GM19438 (cell line): ENCODE results near the gene ZNF253.
"Not testable (repeated sequence)": the region's sequence is repeated elsewhere in the genome, so short reads cannot be mapped to it uniquely, and the experiment has no call there.

Experiments used
- ATAC-seq: cut with Tn5 transposase; IDR thresholded peaks from one replicate; pipeline ENCODE4 v1.9.1; 2021; ENCODE audit warnings: low read depth; ENCODE audit not compliant: unreplicated experiment

ZNF253 gene

DNA sequence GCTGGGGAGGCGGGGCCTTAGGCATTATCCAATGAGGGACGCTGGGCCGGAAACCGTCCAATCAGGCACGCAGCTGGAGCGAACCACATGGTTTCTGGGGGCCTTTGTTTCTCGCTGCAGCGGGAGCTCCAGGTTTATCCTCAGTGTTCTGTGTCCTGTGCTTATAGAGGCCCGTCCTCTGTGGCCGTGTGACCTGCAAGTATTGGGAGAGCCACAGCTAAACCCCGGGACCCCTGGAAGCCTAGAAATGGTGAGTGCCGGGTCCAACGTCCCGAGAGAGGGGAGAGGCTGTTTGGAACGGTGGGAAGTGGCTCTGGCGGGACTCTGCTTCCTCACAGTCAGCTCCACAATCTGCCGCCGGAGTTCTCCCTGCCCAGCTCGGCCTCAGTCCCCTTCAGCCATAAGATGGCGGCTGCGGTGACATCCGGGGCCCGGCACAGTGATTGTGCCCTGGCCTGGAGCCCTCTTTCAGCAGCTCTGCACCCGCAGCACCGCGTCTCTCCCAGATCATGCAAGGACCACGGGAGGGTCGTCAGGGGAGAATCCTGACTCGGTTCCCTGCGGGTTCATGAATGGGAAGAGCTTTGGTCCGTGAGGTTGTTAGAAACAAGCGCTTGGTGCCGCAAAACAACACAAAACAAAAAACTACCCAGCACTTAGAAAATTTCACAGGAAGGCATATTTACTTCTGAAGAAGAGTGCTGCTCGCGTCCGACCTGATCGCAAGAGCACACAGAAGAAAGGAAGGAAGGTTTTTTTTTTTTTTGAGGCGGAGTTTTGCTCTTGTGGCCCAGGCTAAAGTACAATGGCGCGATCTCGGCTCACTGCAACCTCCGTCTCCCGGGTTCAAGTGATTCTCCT, at the start of gene ZNF253:
Gene ZNF253 (plus strand): TSS at position 133 of the 861 bp plus-strand sequence. CDS start 115 bp downstream, at position 248.
- ATAC-seq, result peak; percentile 97

DNA sequence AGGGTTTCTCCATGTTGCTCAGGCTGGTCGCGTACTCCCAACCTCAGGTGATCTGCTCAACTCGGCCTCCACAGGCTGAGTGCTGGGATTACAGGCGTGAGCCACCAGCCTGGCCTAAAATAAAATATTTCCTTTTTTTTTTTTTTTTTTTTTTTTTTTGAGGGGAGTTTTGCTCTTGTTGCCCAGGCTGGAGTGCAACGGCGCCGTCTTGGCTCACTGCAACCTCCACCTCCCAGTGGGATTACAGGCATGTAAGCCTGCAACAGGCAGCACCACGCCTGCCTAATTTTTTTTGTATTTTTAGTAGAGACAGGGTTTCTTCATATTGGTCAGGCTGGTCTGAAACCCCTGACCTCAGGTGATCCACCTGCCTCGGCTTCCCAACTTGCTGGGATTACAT, 49.0 kb upstream of the ZNF253 start:
- ATAC-seq, result no peak

DNA sequence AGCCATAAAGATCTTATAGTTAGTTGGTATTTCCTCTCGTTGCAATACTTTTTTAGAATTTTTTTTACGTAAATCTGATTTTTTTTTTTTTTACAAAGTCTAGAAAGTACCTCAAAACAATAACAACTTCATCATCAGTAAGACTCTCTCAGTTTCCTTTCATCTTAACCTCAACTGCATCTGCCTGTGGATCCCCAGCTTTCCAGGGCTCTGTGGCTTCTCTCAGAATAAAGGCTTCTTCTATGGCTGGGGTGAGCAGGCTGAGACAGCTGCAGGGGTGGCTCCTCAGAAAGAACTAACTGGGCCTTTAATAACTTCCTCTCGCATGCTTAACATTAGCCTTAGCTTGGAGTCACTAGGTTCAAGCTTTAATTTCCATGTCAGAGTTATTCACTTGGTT, 48.3 kb upstream of the ZNF253 start:
- ATAC-seq, result no peak

DNA sequence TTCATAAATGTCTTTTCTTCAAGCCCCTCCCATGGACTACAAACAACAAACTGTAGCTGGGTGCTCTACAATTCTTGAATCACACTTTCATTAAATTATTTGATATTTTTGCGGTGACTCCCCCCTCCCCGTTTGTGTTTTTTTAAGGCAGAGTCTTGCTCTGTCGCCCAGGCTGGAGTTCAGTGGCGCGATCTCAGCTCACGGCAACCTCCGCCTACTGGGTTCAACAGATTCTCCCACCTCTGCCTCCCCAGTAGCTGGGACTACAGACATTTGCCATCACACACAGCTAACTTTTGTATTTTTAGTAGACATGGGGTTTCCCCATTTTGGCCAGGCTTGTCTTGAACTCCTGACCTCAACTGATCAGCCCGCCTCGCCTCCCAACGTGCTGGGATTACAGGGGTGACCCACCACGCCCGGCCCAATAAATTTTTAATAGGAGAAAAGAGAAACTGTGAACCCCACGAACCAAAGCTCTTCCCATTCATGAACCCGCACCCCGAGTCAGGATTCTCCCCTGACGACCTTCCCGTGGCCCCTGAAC, 44.8 kb upstream of the ZNF253 start:
- ATAC-seq, result no peak

DNA sequence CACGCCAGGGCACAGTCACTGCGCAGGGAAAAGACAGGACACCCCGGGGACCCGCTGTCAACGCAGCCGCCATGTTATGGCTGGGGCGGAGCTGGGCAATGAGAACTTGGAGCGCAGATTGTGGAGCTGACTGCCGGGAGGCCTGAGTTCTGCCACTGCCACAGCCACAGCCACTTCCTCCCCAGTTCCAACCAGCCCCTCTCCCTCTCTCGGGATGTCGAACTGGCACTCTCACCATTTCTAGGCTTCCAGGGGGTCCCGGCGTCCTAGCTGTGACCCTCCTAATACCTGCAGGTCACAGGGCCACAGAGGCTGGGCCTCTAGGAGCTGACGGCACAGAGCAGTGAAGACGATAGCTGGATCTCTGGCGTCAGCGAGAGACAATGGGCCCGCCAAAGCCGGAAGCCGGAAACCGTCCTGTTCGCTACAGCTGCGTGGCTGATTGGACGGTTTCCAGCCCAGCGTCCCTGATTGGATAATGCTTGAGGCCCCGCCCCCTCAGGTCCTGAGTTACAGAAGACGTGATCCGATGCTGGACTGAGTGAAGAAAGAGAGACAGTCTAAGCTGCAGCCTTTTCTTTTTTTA, 44.2 kb upstream of the ZNF253 start, which contains the start of gene ZNF506:
Gene ZNF506 (minus strand): TSS at position 385 of the 586 bp plus-strand sequence. CDS start 147 bp downstream, at position 238.
- peak; percentile 84 for ATAC-seq

DNA sequence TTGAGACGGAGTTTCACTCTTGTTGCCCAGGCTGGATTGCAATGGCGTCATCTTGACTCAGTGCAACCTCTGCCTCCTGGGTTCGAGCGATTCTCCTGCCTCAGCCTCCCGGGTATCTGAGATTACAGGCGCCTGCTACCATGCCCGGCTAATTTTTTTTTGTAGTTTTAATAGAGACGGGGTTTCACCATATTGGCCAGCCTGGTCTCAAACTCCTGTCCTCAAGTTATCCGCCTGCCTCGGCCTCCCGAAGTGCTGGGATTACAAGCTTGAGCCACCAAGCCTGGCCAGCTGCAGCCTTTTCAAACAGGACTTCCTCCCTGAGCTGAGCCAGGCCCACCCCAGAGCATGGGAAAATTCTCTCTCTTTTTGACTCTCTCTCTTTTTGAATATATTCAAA, 43.7 kb upstream of the ZNF253 start:
- ATAC-seq, result not testable (repeated sequence)

DNA sequence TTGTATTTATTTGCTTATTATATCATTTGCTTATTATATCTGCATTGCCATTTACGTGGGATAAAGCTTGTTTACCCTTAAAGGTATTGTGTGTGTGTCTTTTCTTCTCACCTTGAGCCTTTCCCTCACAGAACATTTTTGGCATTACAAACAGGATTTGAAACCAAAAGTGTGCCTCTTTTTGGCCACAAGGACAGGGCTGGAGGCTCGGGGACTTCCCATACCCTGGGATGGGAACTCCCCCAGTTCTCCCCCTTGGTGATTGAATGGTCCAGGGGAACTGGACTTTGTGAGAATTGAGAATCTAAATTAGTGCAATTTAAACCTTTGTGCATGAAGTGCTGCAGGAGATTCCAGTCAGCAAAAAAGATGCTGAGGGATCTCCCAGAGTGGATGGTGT, 41.8 kb upstream of the ZNF253 start:
- no peak for ATAC-seq

DNA sequence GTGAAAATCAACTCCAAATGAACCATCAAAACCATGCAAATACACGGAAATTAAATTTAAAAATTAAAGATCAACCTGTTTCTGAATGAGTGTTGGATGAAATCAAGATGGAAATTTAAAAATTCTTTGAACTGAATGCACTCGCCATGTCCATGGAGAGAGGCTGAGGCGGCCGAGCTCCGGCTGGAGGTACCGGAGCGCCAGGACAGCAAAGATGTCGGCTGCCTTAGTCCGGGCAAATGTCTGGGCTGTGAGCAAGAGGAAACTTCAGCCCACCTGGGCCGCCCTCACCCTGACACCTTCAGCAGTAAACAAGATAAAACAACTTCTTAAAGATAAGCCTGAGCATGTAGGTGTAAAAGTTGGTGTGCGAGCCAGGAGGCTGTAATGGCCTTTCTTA, 38.8 kb upstream of the ZNF253 start:
- ATAC-seq, result no peak

DNA sequence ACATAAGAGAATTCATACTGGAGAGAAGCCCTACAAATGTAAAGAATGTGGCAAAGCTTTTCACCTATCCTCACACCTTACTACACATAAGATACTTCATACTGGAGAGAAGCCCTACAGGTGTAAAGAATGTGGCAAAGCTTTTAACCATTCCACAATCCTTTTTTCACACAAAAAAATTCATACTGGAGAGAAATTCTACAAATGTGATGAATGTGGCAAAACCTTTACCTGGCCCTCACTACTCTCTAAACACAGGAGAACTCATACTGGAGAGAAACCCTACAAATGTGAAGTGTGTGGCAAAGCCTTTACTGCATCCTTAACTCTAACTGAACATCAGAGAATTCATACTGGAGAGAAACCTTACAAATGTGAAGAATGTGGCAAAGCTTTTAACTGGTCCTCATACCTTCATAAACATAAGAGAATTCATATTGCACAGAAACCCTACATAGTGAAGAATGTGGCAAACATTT, 30.1 kb upstream of the ZNF253 start:
- no peak for ATAC-seq

DNA sequence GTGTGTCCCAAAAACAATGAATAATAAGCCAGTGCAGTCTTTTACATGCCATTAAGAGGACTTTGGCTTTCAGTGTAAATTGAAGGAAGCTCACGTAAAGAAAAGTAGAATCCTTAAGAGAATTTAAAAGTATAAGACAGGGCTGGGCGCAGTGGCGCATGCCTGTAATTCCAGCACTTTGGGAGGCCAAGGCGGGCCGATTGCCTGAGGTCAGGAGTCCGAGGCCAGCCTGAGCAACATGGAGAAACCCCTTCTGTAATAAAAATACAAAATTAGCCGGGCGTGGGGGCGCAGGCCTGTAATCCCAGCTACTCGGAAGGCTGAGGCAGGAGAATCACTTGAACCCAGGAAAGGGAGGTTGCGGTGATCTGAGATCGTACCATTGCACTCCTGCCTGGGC, 17.9 kb upstream of the ZNF253 start:
- no peak for ATAC-seq

DNA sequence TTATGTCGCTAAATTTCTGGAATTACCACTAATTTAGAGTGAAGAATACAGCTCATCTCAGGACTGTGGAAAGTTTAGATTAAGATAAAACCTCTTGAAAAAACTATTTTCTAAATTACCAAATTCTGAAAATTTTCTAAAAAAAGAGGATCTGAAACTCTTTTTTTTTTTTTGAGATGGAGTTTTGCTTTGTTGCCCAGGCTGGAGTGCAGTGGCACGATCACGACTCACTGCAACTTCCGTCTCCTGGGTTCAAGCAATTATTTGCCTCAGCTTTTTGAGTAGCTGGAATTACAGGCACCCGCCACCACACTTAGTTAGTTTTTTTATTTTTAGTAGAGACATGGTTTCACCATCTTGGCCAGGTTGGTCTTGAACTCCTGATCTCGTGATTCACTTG, 16.6 kb upstream of the ZNF253 start:
- no peak for ATAC-seq

DNA sequence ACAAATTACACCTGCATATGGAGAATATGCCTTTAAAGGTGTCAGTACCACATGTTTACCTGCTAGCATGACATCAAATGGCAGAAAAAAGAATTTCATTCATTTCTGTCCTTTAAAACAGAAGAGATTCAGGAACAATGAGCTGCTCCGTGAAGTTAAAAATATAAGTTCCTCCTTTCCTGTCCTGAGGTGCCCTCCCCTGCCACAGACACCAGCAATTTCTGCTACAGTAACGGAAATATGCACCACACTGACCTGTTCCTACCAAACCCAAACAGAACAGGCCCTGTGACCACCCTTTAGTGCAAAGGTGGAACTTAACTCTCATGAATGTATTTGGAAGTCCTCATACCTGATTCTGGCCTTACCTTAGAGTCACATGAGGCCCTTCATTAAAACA, 13.9 kb upstream of the ZNF253 start:
- not testable (repeated sequence) for ATAC-seq

DNA sequence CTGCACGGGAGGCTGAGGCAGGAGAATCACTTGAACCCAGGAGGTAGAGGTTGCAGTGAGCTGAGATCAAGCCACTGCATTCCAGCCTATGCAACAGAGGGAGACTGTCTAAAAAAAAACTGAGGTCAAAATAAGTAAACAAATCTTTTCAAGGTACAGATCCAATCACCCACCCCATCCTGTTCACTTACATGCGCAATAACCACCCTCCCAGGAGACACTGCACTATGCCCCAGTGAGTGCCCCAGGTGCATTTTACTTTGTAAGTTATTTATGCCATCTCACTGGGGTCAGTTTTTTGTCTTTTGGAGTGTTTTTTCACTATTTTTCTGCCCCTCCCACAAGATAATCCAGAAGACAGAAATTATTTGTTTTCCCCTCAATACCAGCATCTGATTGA, 6.9 kb upstream of the ZNF253 start:
- no peak for ATAC-seq

DNA sequence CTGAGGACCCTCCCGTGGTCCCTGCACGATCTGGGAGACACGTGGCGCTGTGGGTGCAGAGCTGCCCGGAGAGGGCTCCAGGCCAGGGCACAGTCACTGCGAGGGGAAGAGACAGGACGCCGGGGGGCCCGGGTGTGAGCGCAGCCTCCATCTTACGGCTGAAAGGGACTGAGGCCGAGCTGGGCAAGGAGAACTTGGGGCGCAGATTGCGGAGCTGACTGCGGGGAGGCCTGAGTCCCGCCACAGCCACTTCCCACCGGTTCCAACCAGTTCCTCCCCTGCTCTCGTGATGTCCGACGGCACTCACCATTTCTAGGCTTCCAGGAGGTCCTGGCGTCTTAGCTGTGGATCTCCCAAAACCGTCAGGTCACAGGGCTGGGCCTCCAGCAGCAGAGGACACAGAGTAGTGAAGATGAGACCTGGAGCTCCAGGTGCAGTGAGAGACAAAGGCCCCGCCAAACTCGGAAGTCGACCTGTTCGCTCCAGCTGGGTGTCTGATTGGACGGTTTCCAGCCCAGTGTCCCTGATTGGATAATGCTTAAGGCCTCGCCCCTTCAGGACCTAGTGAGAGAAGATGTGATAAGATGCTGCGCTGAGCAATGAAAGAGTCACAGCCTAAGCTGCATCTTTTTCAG, 4.8 kb upstream of the ZNF253 start:
- no peak for ATAC-seq

DNA sequence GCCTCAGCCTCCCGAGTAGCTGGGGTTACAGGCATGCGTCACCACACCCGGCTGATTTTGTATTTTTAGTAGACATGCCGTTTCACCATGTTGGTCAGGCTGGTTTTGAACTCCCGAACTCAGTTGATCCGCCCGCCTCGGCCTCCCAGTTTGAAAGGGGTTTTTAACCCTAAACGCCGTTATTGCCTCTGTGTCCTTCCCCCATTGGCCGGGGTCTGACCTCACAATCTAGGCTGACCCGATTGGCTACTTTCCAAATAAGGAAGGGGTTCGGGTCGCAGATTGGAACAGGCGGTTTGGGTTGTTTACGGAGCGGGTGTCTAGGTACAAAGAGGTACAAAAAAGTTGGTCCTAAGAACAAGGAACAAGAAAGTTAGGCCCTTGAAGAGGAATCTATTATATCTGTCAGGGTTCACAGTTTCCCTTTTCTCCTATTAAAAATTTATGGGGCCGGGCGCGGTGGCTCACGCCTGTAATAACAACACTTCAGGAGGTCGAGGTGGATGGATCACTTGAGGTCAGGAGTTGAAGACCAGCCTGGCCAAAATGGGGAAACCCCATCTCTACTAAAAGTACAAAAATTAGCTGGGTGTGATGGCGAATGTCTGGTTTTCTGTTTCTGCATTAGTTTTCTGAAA, 1.0 kb downstream of the ZNF253 start:
- no peak for ATAC-seq

DNA sequence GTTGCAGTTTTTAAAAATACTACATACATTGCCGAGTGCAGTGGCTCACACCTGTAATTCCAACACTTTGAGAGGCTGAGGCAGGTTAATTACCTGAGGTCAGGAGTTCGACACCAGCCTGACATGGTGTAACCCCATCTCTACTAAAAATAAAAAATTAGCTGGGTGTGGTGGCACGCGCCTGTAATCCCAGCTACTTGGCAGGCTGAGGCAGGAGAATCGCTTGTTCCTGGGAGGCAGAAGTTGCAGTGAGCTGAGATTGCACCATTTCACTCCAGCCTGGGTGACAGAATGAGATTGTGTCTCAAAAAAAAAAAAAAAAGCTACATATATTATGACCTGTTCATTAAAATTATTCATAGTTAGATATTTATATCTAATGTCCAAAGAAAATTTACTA, 4.4 kb downstream of the ZNF253 start:
- not testable (repeated sequence) for ATAC-seq

DNA sequence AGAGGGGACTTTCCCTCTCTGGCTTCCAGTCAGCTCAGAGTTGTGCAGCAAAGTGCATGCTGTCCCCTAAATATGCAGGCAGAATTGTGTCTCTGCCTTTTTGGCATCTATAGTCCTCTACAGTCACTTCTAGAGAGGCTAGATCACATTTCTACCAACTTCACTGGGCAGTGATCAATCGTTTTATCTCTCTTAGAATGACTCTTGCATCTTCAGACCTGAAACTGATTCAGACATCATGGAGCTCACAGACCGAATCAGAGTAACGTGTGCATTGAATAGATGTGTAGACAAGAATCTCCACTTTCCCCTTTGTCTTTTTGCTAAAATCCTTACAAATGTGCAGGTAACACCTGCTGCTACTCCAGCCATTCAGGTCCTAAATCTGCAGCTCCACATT, 6.2 kb downstream of the ZNF253 start:
- ATAC-seq, result no peak

DNA sequence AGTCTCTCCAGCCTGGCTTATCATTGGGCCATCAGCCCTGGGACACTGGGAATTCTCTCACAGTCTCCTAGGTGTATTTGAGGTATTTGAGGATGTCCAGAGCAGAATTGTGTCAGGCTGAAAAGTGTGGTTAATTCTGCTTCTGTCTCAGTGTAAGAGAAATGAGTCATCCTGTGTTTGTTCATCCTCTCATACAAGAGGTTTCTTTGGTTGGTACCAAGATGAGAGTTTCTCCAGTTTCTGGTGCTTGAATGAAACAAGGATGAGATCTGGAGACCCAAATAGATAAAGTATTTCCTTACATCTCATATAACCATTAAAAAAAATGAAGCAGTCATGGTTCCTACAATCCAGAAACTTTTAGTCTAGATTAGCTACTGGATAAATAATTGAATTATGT, 7.7 kb downstream of the ZNF253 start:
- ATAC-seq, result no peak

DNA sequence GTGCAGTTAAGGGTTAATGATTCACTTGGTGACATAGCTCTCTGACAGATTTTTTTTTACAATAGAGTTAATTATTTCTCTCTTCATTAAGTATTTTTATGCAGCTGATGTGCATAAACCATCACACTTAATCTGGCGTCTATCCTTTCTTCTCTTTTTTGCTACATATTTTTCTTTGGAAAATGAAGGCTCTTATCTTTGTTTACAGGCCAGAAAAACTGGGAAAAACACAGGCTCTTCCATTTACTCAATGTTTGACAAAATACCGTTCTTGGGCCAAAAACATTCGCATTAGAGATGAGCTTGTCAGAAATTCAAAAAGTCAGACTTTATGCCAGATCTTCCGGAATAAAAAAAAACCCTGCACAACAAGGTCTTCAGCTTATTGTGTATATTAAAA, 12.0 kb downstream of the ZNF253 start:
- ATAC-seq, result no peak

DNA sequence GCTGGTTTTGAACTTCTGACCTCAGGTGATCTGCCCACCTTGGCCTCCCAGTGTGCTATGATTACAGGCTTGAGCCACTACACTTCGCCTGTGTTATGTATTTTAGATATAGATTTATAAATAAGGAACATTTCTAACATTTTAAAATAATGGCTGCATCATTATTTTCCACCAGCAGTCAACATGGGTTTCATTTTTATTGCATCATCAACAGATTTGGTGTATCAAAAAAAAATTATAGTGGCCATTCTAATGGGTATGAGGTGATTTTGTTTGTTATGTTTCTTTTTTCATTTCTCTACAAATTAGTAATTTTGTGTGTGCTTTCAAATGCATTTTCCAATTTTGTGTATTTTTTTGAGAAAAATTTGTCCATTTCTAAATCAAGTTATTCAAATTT, 18.9 kb downstream of the ZNF253 start:
- no peak for ATAC-seq
